Hepatocyte (in vitro differentiated cells): ENCODE data around the gene LGI4. TPM values are rescaled to one million over a fixed set of nuclear protein-coding genes. Genes with fewer than 3 reads are reported as not detected.

Experiments used
- DNase-seq: peaks from one replicate; pipeline ENCODE4 v3.0.0-alpha.2; 2016; ENCODE audit warnings: low spot score
- H2AFZ ChIP-seq: fragments of 200-600 bp; sonication (generic); 2 replicates; pipeline ENCODE4 v1.6.0; 2016; ENCODE audit warnings: antibody characterized with exemption, mild to moderate bottlenecking
- H3K27ac ChIP-seq: fragments of 200-600 bp; sonication (generic); 2 replicates; pipeline ENCODE4 v1.5.1; 2016; ENCODE audit warnings: mild to moderate bottlenecking
- H3K27me3 ChIP-seq: fragments of 200-600 bp; sonication (generic); 2 replicates; pipeline ENCODE4 v1.6.1; 2016
- H3K36me3 ChIP-seq: fragments of 200-600 bp; sonication (generic); replicated peaks from 2 replicates; pipeline ENCODE4 v1.5.1; 2016; ENCODE audit warnings: low read depth; ENCODE audit not compliant: insufficient read depth
- H3K4me1 ChIP-seq: fragments of 200-600 bp; sonication (generic); 2 replicates; pipeline ENCODE4 v1.5.1; 2016; ENCODE audit warnings: mild to moderate bottlenecking, moderate library complexity; ENCODE audit not compliant: insufficient read depth
- H3K4me2 ChIP-seq: fragments of 200-600 bp; sonication (generic); 2 replicates; pipeline ENCODE4 v1.6.0; 2016
- H3K4me3 ChIP-seq: fragments of 200-600 bp; sonication (generic); 2 replicates; pipeline ENCODE4 v1.5.1; 2016; ENCODE audit warnings: mild to moderate bottlenecking
- H3K79me2 ChIP-seq: fragments of 200-600 bp; sonication (generic); 2 replicates; pipeline ENCODE4 v1.6.0; 2017; ENCODE audit warnings: mild to moderate bottlenecking
- H3K9me2 ChIP-seq: fragments of 200-600 bp; sonication (generic); replicated peaks from 2 replicates; pipeline ENCODE4 v1.6.0; 2017; ENCODE audit warnings: mild to moderate bottlenecking; ENCODE audit not compliant: insufficient read depth
- H3K9me3 ChIP-seq: fragments of 200-600 bp; sonication (generic); 2 replicates; pipeline ENCODE4 v1.5.1; 2016; ENCODE audit warnings: low read depth, mild to moderate bottlenecking
- H4K20me1 ChIP-seq: fragments of 200-600 bp; sonication (generic); 2 replicates; pipeline ENCODE4 v1.6.0; 2016; ENCODE audit warnings: mild to moderate bottlenecking; ENCODE audit not compliant: insufficient read depth, poor library complexity, severe bottlenecking
- EZH2 ChIP-seq: fragments of 200-600 bp; sonication (generic); IDR thresholded peaks from 2 replicates; pipeline ENCODE4 v1.6.1; 2016; ENCODE audit warnings: antibody characterized with exemption, mild to moderate bottlenecking, borderline replicate concordance
- EZH2phosphoT487 ChIP-seq: fragments of 200-600 bp; sonication (generic); IDR thresholded peaks from one replicate; pipeline ENCODE4 v1.6.1; 2018; ENCODE audit warnings: antibody characterized with exemption, mild to moderate bottlenecking, low read depth, moderate library complexity; ENCODE audit not compliant: unreplicated experiment, severe bottlenecking
- WGBS: methylation state at CpG from one replicate; pipeline ENCODE4 v1.1.6; 2016; ENCODE audit warnings: low lambda C conversion rate; ENCODE audit errors: missing lambda C conversion rate; 5-methylcytosine and 5-hydroxymethylcytosine counted together
- polyA plus RNA-seq: library from polyadenylated mRNA; unstranded; fragments of >200 nt; fragmentation: Nextera tagmentation; extraction: Ambion mirVana; gene quantifications from 2 replicates; pipeline ENCODE4 v1.2.1, GENCODE V29; 2016
- total RNA-seq: library from RNA; depleted of rRNA; stranded (reverse); fragments of >200 nt; gene quantifications from 2 replicates; pipeline ENCODE4 v1.2.3, GENCODE V29; 2014
- TF ChIP-seq, protein P1 (sequence below): fragments of 200-600 bp; sonication (generic); IDR thresholded peaks from 2 replicates; pipeline ENCODE4 v1.5.1; 2016; ENCODE audit warnings: antibody characterized with exemption, mild to moderate bottlenecking; ENCODE audit not compliant: poor library complexity

The LGI4 gene
- total and polyA plus RNA-seq, 2 experiments from 2014 or later, result 5.2 to 6.3 TPM

DNA sequence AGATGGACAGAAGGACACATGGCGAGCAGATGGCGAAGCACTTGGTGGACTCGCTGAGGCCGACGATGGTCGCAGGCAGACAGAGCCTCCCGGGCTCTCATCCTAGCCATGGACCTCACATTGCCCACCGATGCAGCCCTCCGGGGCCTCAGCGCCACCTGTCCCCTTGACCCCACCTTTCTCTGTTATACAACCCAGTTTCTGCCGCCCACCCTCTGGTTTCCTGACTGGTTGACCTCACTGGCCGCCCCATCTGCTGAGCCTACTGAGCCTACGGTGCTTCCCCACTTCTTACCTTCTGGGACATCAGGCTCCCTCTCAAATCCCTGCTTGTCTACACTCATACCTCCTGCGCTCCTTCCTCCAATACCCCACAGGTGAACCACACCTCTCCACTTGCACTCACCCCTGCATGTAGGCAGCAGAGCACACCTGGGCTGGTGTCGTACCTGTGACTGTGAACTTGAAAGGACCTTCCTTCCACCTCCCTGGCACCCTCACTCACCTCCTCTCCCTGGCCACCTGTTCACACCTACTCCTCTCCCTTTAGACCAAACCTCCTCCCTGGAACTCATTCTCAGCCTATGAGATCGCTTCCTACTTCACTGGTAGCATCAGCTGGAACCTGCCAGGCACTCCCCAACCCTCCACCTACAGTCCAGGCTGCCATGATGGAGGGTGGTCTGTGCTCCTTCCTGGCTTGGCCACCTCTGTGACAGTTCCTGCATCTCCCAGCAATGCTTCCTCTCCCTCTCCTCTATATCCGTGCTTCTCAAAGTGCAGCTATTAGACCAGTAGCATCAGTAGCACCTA, 57.2 kb downstream of the LGI4 start:
- Histone ChIP-seq H3K9me2 (no peaks in the 10 kb centered on the region), H2AFZ (no peak overlapping the region), H3K79me2 (no peaks in the 10 kb centered on the region), H3K36me3 (no peaks in the 10 kb centered on the region), H3K27me3 (no peaks in the 10 kb centered on the region), H3K4me2 (no peak overlapping the region), H3K4me3 (no peak overlapping the region), H3K27ac (no peak overlapping the region), H4K20me1 (no peaks in the 10 kb centered on the region), H3K9me3 (no peaks in the 10 kb centered on the region), H3K4me1 (no peaks in the 10 kb centered on the region)
- TF ChIP-seq EZH2, result no peak
- TF ChIP-seq EZH2phosphoT487, result no peak
- TF ChIP-seq, protein P1, sequence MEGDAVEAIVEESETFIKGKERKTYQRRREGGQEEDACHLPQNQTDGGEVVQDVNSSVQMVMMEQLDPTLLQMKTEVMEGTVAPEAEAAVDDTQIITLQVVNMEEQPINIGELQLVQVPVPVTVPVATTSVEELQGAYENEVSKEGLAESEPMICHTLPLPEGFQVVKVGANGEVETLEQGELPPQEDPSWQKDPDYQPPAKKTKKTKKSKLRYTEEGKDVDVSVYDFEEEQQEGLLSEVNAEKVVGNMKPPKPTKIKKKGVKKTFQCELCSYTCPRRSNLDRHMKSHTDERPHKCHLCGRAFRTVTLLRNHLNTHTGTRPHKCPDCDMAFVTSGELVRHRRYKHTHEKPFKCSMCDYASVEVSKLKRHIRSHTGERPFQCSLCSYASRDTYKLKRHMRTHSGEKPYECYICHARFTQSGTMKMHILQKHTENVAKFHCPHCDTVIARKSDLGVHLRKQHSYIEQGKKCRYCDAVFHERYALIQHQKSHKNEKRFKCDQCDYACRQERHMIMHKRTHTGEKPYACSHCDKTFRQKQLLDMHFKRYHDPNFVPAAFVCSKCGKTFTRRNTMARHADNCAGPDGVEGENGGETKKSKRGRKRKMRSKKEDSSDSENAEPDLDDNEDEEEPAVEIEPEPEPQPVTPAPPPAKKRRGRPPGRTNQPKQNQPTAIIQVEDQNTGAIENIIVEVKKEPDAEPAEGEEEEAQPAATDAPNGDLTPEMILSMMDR, result no peak
- DNase-seq, result no peak
- WGBS, result 93% methylated on average over 17 of the region's 17 CpGs

DNA sequence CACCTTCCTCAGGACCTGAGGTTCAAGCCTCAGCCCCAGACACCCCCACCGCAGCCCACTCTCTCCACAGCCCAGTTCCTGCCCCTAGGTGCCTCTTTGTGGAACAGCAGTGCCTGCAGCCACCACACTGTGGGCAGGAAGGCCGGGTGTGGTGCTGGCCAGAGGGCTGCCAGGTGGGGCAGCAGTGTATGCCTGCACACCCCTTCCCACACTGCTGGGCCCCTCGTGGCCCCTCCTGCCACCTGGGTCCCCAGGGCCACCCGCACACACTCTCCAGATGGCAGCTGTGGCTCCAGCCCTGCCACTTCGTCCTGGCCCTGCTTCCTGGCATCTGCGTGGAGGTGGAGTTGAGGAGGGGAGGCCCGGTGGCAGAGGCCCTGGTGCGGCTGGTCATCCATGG, 58.2 kb downstream of the LGI4 start:
- 94% methylated on average over 8 of the region's 8 CpGs for whole genome bisulfite sequencing

DNA sequence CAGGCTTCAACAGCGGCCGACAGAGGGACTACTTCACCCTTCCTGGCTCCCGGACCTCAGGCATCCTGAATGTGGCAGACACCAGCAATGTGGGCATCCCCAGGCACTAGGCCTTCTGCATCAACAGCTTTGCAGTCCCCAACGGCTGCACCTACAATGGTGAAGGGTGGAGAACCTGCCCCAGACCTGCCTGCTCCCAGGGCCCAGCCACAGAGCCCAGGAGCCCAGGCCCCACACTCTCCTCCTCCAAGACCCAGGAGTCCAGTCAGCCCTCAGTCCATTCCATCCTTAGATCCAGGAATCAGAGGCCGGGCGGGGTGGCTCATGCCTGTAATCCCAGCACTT, 58.9 kb downstream of the LGI4 start:
- Histone ChIP-seq H3K27ac (no peak overlapping the region), H3K36me3 (no peaks in the 10 kb centered on the region), H3K4me2 (no peak overlapping the region), H2AFZ (no peak overlapping the region), H3K4me1 (no peaks in the 10 kb centered on the region), H3K27me3 (no peaks in the 10 kb centered on the region), H3K9me3 (no peaks in the 10 kb centered on the region), H4K20me1 (no peaks in the 10 kb centered on the region), H3K4me3 (no peak overlapping the region), H3K9me2 (no peaks in the 10 kb centered on the region), H3K79me2 (no peaks in the 10 kb centered on the region)
- 84% methylated on average over 6 of the region's 6 CpGs for WGBS
- TF ChIP-seq EZH2 (no peak), EZH2phosphoT487 (no peak)
- TF ChIP-seq, protein P1, result no peak
- DNase-seq, result no peak

More for the DNA sequence above, 58.2 kb downstream of the LGI4 start:
- TF ChIP-seq EZH2phosphoT487 (no peak), EZH2 (no peak)
- TF ChIP-seq, protein P1, result no peak
- no peak overlapping the region for H3K27ac ChIP-seq
- H3K4me3 ChIP-seq, result no peak overlapping the region
- no peaks in the 10 kb centered on the region for H3K9me3 ChIP-seq
- no peak for DNase-seq
- no peaks in the 10 kb centered on the region for H3K79me2 ChIP-seq
- no peaks in the 10 kb centered on the region for H3K4me1 ChIP-seq
- H2AFZ ChIP-seq, result no peak overlapping the region
- no peak overlapping the region for H3K4me2 ChIP-seq
- H4K20me1 ChIP-seq, result no peaks in the 10 kb centered on the region
- no peaks in the 10 kb centered on the region for H3K27me3 ChIP-seq
- no peaks in the 10 kb centered on the region for H3K36me3 ChIP-seq
- H3K9me2 ChIP-seq, result no peaks in the 10 kb centered on the region
